Activated CD8-positive, alpha-beta memory T cell treated with anti-CD3 and anti-CD28 coated beads for 4 hours (primary cell): ENCODE results near the gene DPYD.

Experiments
- DNase-seq, 2 donors: peaks; one replicate each; pipeline ENCODE4 v3.0.0-alpha.2; 2020; ENCODE audit warnings: low read depth in 2 of 2

Gene DPYD

GRCh38 chr1:97091679-97092078 is 829.2 kb downstream of the DPYD start:
- DNase-seq = no peak

GRCh38 chr1:97091263-97091662 is 829.6 kb downstream of the DPYD start:
- DNase-seq = no peak

GRCh38 chr1:97090725-97091124 is 830.1 kb downstream of the DPYD start:
- no peak for DNase-seq

GRCh38 chr1:97089173-97089572 is 831.7 kb downstream of the DPYD start:
- no peak for DNase-seq

- DNase-seq = no peak
Observed at GRCh38 chr1:97088391-97088790, 832.4 kb downstream of the DPYD start.

GRCh38 chr1:97084546-97084945 is 836.3 kb downstream of the DPYD start:
- no peak for DNase-seq

- no peak for DNase-seq
Observed at GRCh38 chr1:97082160-97082848, 838.5 kb downstream of the DPYD start.

- DNase-seq = no peak
Observed at GRCh38 chr1:97078872-97079271, 842.0 kb downstream of the DPYD start.

- DNase-seq = no peak
Observed at GRCh38 chr1:97077221-97077620, 843.6 kb downstream of the DPYD start.

GRCh38 chr1:97074771-97075170 is 846.1 kb downstream of the DPYD start:
- DNase-seq = no peak

- no peak for DNase-seq
Observed at GRCh38 chr1:97073936-97074335, 846.9 kb downstream of the DPYD start.

GRCh38 chr1:97073169-97073568 is 847.7 kb downstream of the DPYD start:
- DNase-seq = no peak

GRCh38 chr1:97071173-97071572 is 849.7 kb downstream of the DPYD start:
- no peak for DNase-seq

GRCh38 chr1:97070376-97070775 is 850.5 kb downstream of the DPYD start:
- no peak for DNase-seq

GRCh38 chr1:97069312-97069711 is 851.5 kb downstream of the DPYD start:
- no peak for DNase-seq

- DNase-seq = no peak
Observed at GRCh38 chr1:97066860-97067259, 854.0 kb downstream of the DPYD start.

- no peak for DNase-seq
Observed at GRCh38 chr1:97063532-97063931, 857.3 kb downstream of the DPYD start.

- no peak for DNase-seq
Observed at GRCh38 chr1:97061604-97062003, 859.2 kb downstream of the DPYD start.

GRCh38 chr1:97056386-97056785 is 864.4 kb downstream of the DPYD start:
- DNase-seq = no peak

GRCh38 chr1:97053268-97053667 is 867.6 kb downstream of the DPYD start:
- DNase-seq = no peak

- no peak for DNase-seq
Observed at GRCh38 chr1:97051823-97052222, 869.0 kb downstream of the DPYD start.

- DNase-seq = no peak
Observed at GRCh38 chr1:97050506-97050905, 870.3 kb downstream of the DPYD start.

GRCh38 chr1:97047421-97047793 is 873.4 kb downstream of the DPYD start:
- DNase-seq = no peak

- no peak for DNase-seq
Observed at GRCh38 chr1:97046765-97047420, 873.9 kb downstream of the DPYD start.
